HL-60/S4 treated with retinoic acid at 250 ng/mL for 4 days and 3 days (cell line): Measurements from ENCODE around the gene DDAH1.

ENCODE experiments used
- in situ Hi-C: fragments of 300-500 bp; cut with MboI; formaldehyde crosslinking; loops from 2 replicates; pipeline ENCODE4 v1.7.0; 2022; ENCODE audit warnings: low sequenced_read_pairs

DDAH1 gene

DNA sequence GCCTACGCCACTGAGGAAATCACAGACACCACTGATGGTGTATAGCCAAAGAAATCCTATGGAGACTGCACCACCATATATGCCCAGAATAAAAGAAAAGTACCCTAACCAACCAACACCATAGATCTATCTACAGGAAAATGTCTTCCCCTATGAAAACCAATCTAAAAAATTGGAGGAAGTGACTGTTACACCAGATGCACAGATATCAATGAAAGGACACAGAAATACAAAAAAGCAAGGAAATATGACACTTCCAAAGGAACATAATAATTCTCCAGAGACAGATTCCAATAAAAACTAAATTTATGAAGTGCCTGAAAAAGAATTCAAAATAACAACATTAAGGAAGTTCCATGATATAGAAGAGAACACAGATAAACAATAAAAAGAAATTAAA, 131.8 kb downstream of the DDAH1 start:
- in situ Hi-C loops, result no loop called here

- in situ Hi-C loops, result no loop called here
Measured at GRCh38 chr1:85332575-85332974, 132.4 kb downstream of the DDAH1 start.

DNA sequence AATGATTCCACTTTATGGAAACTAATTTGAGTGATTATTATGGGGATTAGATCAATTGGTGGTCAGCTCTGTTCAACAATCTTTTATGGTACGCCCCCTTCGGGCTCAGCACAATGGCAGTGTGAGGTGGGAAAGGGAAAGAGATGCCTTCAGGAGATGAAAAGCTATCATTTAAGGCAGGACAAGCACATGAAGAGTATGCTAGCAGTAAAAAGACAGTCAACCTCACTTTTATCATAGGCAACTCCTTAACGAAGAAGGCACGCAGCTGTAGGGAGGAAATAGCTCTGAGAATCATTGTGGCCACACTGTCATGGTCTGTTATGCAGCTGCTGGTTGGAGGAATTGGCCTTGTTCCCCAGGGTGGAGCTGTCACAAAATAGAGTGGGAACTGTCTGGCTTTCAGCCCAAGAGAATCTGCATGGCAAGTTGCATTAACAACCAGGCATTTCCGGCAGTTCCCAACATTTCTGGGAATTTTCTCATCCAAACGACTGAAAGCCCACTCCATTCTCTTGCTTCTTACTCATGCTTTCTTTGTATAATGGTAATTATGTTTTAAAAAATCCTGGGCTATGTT, 134.2 kb downstream of the DDAH1 start:
- in situ Hi-C loops, result no loop called here

DNA sequence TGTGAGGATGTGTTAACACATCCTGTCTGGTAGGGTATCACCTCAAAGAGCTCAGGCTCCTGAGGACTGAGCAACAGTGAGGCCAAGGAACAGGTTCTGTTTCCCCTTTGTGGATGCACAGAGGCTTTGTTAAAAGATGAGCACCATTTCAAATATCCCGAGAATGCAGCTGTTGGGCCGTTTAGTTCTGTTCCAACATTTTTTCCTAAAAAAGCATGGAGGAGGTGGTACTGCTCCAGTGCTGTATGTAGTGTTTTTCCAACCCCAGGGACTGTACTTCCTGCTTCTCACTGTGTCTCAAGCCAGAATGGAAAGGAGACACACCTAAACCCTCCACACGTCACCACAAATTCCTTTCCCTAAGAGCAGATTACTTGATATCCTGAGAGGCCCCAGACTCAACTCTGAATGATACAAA, 134.7 kb downstream of the DDAH1 start:
- in situ Hi-C loops, result no loop called here

- in situ Hi-C loops, result no loop called here
Measured at GRCh38 chr1:85328713-85329397, 136.1 kb downstream of the DDAH1 start.

- in situ Hi-C loops, result no loop called here
Measured at GRCh38 chr1:85327759-85328158, 137.2 kb downstream of the DDAH1 start.

DNA sequence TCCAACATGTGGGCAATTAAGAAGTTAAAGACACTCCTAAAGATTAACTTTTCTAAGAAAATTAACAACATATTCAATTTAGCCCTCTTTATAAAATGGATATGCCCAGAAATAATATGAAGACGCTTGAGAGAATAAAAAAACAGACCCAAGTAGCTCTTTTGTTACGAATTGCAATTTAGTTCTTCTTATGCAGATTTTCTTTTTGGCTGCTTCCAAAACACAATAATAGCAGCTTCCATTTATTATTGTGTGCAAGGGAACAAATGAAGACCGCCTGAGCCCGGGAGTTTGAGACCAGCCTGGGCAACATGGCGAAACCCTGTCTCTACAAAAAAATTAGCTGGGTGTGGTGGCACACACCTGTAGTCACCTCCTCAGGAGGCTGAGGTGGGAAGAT, 138.1 kb downstream of the DDAH1 start:
- in situ Hi-C loops, result no loop called here

- in situ Hi-C loops, result no loop called here
Measured at GRCh38 chr1:85326336-85326735, 138.6 kb downstream of the DDAH1 start.

GRCh38 chr1:85325920-85326319, 139.0 kb downstream of the DDAH1 start:
- in situ Hi-C loops, result no loop called here

- in situ Hi-C loops, result no loop called here
Measured at GRCh38 chr1:85323770-85324169, 141.2 kb downstream of the DDAH1 start.

GRCh38 chr1:85322655-85323054, 142.3 kb downstream of the DDAH1 start:
- in situ Hi-C loops, result no loop called here

GRCh38 chr1:85321237-85321964, 143.6 kb downstream of the DDAH1 start:
- in situ Hi-C loops, result no loop called here

DNA sequence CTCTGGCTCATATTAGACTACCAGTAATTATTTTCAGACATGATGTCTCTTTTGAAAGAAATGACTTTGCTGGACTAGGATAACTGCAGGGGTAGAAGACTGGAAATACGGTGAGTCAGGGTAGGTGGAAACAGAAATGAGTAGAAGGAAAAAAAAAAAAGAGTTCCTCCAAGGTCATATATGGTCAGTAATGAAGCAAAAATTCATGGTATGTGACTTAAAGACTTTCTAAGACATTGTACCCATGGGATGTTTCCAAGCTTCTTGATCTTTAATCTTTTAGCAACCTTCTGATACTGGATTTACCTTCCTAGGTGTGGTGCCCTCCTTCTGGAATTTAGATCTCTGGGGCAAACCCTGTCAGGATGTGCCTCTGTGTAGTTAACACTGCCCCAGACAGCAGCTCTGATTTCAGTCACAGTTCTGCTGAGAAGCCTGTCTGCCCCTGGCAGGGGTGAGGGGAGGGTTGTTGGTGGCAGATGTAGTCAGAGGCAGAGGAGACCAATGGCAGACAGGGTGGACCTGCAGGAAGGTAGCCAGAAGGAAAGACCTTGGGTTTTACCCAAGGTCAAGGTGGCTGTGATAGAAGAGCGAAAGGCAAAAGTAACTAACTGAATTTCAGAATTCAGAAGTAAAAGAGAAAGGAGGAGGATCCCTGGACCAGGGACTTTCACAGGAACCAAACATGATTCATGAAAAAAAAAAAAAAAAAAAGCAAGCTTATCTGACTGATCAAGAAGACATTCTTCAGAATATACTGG, 144.4 kb downstream of the DDAH1 start:
- in situ Hi-C loops, result no loop called here

DNA sequence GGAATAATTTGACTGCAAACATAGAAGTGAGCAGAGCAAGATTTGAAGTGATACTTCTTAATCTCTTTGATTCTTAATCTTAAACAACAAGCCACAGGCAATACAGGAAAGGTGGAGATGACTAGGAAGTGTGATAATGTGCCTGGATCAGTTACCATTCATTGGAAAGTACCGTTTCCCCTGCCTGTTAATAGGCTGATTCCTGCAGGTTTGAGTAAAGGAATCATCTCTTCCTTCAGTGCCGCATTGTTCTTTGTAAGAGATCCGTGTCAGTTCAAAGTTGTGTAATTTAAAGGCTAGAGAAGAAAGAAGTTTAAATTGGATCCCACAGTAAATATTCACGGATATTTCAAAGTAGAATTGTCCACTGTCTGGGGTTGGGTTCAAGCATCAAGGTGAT, 145.0 kb downstream of the DDAH1 start:
- in situ Hi-C loops, result no loop called here

GRCh38 chr1:85319491-85319890, 145.5 kb downstream of the DDAH1 start:
- in situ Hi-C loops, result no loop called here

GRCh38 chr1:85318217-85318616, 146.7 kb downstream of the DDAH1 start:
- in situ Hi-C loops, result no loop called here

DNA sequence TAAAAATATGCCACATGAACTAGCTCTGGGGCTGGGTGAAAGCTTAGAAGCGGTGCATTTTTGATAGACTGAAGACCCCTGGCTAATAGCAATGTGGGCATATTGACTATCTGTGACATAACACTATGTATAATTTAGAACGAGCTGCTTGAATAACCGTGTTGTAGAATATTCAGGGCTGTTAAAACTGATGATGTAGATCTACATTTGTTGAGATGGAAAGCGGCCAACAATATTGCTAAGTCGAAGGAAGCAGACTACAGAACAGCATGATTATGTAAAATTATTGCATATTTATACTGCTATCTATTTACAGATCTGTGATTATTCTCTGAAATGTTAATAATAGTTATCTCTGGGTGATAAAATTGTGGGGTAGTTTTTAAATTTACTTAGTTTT, 147.4 kb downstream of the DDAH1 start:
- in situ Hi-C loops, result no loop called here

DNA sequence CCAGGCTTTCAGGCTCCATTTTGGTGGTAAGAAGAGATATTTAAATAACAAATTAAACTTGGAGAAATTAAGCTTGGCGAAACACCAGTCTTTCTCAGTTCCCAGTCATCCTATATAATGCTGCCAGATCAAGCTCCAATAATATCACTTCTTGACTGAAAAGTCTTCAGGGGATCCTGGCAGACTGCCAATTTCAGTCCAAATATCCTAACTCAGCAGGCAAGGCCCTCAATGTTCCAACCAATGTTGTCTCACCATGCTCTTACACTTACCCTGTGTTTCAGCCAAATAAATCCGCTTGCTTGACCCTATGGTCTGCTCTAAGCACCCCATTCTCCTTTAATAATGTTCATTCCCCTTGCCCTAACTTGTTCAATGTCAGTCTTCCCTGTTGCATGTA, 148.6 kb downstream of the DDAH1 start:
- in situ Hi-C loops, result no loop called here

GRCh38 chr1:85315789-85316188, 149.2 kb downstream of the DDAH1 start:
- in situ Hi-C loops, result no loop called here

DNA sequence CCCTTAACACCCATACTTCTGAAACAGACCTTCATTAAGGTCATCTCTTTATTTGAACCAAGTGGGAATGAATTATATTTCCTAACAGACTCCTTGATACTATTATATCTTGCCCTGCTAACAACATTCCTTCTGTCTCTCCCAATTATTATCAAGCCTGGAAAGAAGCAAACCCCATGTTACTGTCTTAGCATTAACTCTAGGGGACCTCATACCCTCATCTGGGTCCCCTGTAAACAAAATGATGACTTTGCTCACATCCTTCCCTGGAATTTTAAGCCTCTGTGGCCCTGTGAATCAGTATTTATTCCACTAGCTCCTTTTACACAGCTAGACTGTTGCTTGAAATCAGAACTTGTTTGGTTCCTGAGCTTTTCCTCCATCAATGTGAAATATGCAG, 150.2 kb downstream of the DDAH1 start:
- in situ Hi-C loops, result no loop called here

DNA sequence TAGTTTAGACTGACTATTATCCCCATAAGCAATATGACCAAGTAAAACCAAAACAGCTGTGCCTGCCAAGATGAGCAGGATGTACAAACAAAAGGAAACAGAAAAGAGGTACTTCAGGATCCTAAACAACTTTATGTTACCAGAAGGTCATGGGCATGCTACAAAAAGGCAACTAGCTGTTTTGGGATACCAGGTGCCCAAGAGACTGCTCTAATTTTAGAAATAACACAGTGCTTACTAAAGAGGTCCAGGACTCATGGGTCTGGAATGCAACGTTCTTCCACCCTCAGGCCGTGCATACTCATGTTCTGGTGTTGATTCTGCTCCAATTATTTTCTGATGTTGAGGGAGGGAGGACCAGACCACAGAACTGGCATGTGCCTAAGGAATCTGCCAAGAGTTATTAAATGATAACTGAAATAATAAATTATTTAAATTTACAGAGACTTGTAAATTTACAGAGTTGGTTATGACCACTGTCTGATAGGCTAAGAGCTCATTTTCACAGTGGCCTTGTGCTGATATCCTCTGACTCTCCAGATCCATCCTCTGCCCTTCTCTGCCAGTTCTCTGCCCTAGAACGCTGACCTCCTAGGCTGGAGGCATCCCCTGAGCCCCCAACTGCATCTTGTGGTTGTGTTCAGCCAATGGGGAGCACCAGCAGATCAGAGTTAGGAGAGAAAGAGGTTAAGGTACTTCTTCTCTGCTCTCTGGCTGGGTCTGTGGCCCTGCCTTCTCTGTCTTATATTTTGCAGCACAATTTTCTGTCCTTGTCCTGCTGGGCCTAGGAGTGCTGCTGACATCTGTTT, 150.9 kb downstream of the DDAH1 start:
- in situ Hi-C loops, result no loop called here
